PFSK-1 (cell line): Measurements from ENCODE around the gene NUP107.

Source experiments
- FOXP2 ChIP-seq: optimal IDR thresholded peaks from 2 replicates; pipeline ENCODE3; 2011; ENCODE audit warnings: borderline replicate concordance, control low read depth, inconsistent platforms; ENCODE audit not compliant: insufficient read depth; ENCODE audit errors: extremely low read length, extremely low read depth
- POLR2AphosphoS5 ChIP-seq: IDR thresholded peaks from 2 replicates; pipeline ENCODE4 v1.6.1; 2012; ENCODE audit warnings: low read depth, mild to moderate bottlenecking, control low read depth, low read length, moderate library complexity
- SIN3A ChIP-seq: IDR thresholded peaks from 2 replicates; pipeline ENCODE4 v1.6.1; 2012; ENCODE audit warnings: mild to moderate bottlenecking, low read length, moderate library complexity, borderline replicate concordance; ENCODE audit not compliant: insufficient read depth
- TAF1 ChIP-seq: IDR thresholded peaks from 2 replicates; pipeline ENCODE4 v1.6.1; 2012; ENCODE audit warnings: low read length, control low read depth, borderline replicate concordance; ENCODE audit not compliant: insufficient read depth
- TF ChIP-seq, protein P1 (sequence below), 2 experiments: IDR thresholded peaks; 2 replicates each; pipeline versions ENCODE4 v1.6.1 to v1.8.0; 2011 to 2012; ENCODE audit warnings: low read depth in 2 of 2, low read length in 2 of 2, control low read depth in 1 of 2, inconsistent platforms in 1 of 2, mild to moderate bottlenecking in 1 of 2, moderate library complexity in 1 of 2; ENCODE audit not compliant: insufficient read depth in 1 of 2

DNA sequence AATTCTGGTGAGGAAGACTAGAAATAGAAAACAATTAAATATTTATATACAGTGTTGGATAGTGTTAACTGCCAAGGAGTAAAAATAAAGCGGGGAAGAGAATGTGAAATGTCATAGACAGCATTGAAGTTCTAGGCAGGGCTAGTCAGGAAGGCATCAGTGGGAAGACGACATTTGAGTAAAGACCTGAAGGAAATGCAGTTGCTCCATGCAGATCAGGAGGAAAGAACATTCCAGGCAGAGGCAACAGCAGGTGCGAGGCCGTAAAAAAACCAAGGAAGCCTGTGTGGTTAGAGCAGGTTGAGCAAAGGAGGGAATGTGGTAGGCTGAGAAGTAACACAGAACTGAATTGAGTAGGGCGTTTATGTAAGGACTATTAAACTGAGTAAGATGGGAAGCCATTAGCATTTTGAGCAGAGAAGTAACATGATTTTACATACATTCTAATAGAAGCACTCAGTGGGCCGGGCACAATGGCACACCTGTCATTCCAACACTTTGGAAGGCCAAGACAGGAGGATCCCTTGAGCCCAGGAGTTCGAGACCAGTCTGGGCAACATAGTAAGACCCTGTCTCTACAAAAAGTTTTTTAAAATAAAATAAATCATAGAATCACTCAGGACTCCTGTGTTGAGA lies 74.1 kb downstream of the NUP107 start:
- TF ChIP-seq POLR2AphosphoS5 (no peak), FOXP2 (no peak), SIN3A (no peak), TAF1 (no peak)
- TF ChIP-seq, protein P1, sequence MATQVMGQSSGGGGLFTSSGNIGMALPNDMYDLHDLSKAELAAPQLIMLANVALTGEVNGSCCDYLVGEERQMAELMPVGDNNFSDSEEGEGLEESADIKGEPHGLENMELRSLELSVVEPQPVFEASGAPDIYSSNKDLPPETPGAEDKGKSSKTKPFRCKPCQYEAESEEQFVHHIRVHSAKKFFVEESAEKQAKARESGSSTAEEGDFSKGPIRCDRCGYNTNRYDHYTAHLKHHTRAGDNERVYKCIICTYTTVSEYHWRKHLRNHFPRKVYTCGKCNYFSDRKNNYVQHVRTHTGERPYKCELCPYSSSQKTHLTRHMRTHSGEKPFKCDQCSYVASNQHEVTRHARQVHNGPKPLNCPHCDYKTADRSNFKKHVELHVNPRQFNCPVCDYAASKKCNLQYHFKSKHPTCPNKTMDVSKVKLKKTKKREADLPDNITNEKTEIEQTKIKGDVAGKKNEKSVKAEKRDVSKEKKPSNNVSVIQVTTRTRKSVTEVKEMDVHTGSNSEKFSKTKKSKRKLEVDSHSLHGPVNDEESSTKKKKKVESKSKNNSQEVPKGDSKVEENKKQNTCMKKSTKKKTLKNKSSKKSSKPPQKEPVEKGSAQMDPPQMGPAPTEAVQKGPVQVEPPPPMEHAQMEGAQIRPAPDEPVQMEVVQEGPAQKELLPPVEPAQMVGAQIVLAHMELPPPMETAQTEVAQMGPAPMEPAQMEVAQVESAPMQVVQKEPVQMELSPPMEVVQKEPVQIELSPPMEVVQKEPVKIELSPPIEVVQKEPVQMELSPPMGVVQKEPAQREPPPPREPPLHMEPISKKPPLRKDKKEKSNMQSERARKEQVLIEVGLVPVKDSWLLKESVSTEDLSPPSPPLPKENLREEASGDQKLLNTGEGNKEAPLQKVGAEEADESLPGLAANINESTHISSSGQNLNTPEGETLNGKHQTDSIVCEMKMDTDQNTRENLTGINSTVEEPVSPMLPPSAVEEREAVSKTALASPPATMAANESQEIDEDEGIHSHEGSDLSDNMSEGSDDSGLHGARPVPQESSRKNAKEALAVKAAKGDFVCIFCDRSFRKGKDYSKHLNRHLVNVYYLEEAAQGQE (IDR thresholded peaks at IDR 0.05; ENCODE audit: insufficient read depth in 1 of 2, low read depth in 2 of 2, low read length in 2 of 2) = no peak
